Fibroblast of villous mesenchyme (primary cell): ENCODE results near the gene SIDT1. TPM values are rescaled to one million over a fixed set of nuclear protein-coding genes. Genes with fewer than 3 reads are reported as not detected.
"Not testable (repeated sequence)": the region's sequence is repeated elsewhere in the genome, so short reads cannot be mapped to it uniquely, and the experiment has no call there.

ENCODE experiments used
- DNase-seq: peaks from one replicate; pipeline ENCODE4 v3.0.0-alpha.2; 2010; ENCODE audit warnings: low read depth
- H3K4me3 ChIP-seq: 2 replicates; pipeline ENCODE4 v1.5.1; 2011; ENCODE audit warnings: low read depth, mild to moderate bottlenecking, low read length
- total RNA-seq: library from RNA; depleted of rRNA; stranded (reverse); fragments of >200 nt; gene quantifications from 2 replicates; pipeline ENCODE4 v1.2.3, GENCODE V29; 2012
- TF ChIP-seq, protein P1 (sequence below): IDR thresholded peaks from 2 replicates; pipeline ENCODE4 v1.5.1; 2012; ENCODE audit warnings: low read depth, mild to moderate bottlenecking, low read length; ENCODE audit not compliant: insufficient read depth

Gene SIDT1
- total RNA-seq, 1 donor = not detected

DNA sequence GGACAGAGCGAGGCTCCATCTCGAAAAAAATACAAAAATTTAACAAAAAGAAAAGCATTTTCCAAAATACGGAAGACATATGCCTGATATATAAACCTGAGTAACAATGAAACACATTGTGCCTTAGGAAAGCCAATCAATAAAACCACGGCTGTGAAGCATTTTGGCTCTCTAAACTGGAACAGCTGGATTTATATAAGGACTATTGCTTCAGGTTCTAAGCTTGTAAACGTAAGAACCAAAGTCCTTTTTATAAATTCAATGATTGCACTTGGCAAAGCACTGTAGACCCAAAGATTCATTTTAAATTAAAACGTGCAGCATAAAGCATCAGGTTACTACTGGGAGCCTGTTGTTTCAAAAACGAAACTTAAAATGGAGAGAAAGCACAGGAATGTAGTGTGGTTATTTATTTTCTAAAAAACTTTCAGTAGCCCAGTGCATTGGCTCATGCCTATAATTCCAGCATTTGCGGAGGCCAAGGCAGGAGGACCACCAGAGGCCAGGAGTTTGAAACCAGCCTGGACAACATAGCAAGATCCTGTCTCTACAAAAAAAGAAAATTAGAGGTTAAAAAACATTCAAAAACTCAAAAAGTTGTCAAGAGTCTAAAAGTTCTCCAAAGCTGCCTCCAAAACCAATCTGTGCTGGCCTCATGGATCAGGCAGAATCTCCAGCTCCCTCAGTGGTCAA, 102.6 kb downstream of the SIDT1 start:
- DNase-seq = no peak
- TF ChIP-seq, protein P1, sequence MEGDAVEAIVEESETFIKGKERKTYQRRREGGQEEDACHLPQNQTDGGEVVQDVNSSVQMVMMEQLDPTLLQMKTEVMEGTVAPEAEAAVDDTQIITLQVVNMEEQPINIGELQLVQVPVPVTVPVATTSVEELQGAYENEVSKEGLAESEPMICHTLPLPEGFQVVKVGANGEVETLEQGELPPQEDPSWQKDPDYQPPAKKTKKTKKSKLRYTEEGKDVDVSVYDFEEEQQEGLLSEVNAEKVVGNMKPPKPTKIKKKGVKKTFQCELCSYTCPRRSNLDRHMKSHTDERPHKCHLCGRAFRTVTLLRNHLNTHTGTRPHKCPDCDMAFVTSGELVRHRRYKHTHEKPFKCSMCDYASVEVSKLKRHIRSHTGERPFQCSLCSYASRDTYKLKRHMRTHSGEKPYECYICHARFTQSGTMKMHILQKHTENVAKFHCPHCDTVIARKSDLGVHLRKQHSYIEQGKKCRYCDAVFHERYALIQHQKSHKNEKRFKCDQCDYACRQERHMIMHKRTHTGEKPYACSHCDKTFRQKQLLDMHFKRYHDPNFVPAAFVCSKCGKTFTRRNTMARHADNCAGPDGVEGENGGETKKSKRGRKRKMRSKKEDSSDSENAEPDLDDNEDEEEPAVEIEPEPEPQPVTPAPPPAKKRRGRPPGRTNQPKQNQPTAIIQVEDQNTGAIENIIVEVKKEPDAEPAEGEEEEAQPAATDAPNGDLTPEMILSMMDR = no peak

DNA sequence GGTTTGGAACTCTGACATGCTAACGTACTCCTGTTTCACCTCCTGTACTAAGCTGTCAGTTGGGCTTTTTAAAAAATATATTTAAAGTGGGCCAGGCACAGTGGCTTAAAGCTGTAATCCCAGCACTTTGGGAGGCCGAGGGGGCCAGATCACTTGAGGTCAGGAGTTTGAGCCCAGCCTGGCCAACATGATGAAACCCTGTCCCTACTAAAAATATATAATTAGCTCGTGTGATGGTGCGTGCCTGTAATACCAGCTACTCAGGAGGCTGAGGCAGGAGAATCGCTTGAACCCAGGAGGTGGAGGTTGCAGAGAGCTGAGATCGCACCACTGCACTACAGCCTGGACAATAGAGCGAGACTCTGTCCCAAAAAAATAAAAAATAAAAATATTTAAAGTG, 103.7 kb downstream of the SIDT1 start:
- H3K4me3 ChIP-seq, DNase-seq: not testable (repeated sequence)

More for the DNA sequence above, 102.6 kb downstream of the SIDT1 start:
- no peak overlapping the region for H3K4me3 ChIP-seq

DNA sequence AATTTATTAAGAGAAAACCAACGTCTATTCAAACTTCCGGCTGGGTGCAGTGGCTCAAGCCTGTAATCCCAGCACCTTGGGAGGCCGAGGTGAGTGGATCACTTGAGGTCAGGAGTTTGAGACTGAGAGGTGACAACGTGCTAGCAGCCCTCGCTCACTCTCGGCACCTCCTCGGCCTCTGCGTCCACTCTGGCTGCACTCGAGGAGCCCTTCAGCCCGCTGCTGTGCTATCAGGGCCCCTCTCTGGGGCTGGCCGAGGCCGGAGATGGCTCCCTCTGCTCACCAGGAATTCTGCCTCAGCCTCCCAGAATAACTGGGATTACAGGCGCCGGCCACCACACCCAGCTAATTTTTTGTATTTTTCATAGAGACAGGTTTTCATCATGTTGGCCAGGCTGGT, 105.4 kb downstream of the SIDT1 start:
- DNase-seq = no peak
- TF ChIP-seq, protein P1 = no peak
- no peak overlapping the region for H3K4me3 ChIP-seq

DNA sequence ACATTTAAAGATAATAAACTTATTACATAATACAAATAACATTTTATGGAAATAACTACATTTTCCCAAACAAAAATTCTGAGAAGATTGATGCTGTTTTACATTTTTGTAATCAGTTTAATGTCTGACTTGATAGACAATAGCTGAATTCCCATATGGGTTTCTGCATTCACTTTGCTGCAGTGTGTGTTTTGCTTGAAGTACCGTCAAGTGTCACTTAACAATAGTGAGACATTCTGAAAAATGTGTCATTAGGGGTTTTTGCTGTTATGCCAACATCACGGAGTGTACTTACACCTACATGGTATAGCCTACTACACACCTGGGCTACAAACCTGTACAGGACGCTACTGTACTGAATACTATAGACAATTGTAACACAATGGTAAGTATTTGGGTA, 106.6 kb downstream of the SIDT1 start:
- DNase-seq = no peak
- no peak overlapping the region for H3K4me3 ChIP-seq
- TF ChIP-seq, protein P1 = no peak

DNA sequence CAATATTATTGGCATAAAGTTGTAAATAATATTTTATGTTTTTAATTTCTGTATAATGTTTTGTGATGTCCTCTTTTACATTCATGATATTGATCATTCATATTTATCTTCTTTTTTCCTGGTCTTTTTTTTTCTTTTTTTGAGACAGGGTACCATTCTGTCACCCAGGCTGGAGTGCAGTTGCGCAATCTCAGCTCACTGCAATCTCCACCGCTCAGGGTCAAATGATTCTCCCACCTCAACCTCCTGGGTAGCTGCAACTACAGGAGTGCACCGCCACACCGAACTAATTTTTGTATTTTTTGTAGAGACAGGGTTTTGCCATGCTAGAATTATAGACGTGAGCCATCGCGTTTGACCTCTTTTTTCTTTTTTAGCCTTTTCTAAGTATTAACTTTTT, 111.2 kb downstream of the SIDT1 start:
- TF ChIP-seq, protein P1 = no peak
- no peak for DNase-seq
- no peak overlapping the region for H3K4me3 ChIP-seq

DNA sequence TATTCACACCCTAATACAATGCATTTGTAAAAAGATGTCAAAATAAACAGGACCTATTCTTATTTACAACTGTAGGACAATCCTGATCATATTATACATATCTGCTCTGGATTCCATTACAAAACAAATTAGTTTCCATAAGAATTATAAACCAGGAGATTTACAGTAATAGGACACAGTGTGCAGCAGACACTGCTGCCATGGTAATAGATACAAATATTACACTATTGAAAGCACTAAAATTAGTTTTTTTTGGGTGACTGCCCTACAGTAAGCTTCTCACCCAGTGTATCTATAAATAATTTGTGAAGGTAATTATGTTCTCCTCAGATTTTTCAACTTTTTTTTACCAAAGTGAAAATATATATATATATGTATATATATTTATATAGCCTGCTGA, 116.2 kb downstream of the SIDT1 start:
- H3K4me3 ChIP-seq = no peak overlapping the region
- no peak for DNase-seq
- TF ChIP-seq, protein P1 = no peak

DNA sequence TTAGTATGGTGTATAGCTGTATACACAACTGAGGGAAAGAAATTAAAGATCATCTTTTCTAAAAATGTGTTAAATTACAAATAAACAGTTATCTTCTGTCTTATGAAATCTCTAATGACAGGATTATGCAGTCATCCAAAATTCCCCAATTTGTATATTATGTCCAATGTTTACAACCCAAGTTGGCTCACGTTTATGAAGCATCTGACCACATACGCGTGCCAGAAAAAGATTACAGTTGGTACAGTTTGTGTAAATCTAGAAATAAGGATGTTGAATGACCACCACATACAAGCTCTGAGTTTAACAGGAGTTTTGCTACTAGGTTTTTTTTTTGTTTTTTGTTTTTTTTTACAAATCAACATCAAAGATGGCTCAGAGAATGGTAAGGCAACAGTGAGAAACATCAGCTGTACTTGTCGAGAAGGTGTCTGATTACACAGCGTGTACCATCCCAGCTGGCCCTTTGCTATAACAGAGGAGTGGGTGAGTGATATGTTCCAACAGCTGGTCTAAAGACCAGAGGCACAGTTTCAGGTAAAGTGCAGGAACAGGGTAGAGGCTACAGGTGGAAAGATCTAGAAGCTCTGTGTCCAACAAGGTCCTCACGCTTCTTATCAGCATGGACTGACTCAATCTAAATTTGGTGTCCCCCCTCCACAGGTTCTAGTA, 117.0 kb downstream of the SIDT1 start:
- no peak overlapping the region for H3K4me3 ChIP-seq
- DNase-seq = no peak
- TF ChIP-seq, protein P1 = no peak
